ENCODE results near the gene CRIP1. TPM values are rescaled to one million over a fixed set of nuclear protein-coding genes. Genes with fewer than 3 reads are reported as not detected.

Gene CRIP1
- total RNA-seq, 1 donor from 2014 or later, result 5.1 TPM

DNA sequence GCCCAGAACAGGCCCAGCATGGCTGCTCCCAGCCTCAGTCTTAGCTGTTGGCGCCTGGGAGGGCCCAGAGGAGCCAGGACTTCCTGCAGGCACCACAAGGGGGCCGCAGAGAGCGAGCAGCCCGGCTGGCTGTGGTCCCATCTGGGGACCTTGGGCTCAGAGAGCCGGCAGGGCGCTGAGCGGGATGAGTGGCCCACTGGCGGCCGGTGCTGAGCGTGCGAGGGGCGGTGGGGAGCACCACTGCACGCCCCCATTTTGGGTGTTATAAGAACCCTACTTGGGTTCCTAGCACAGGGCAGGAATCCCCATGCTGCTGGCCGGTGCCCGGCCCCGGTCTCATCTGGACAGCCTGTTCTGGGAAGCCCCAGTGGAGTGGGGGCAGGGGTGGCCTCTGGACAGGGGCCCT, 38.0 kb upstream of the CRIP1 start:
- TF ChIP-seq CTCF (IDR thresholded peaks at IDR 0.05; ENCODE audit: unreplicated experiment), result peak; percentile 72
- no peaks in the 10 kb centered on the region for H3K4me1 Mint-ChIP-seq (ENCODE audit: low read depth)
- H3K9me3 Mint-ChIP-seq (ENCODE audit: low read depth), result no peaks in the 10 kb centered on the region
- H3K27me3 Mint-ChIP-seq, result no peaks in the 10 kb centered on the region
- no peak overlapping the region for H3K4me3 Mint-ChIP-seq (ENCODE audit: low read depth)
- H3K27ac Mint-ChIP-seq, result no peak overlapping the region
- peak; percentile 42 for DNase-seq (ENCODE audit: low spot score, unreplicated experiment)
- H3K36me3 Mint-ChIP-seq (ENCODE audit: insufficient read depth), result peaks cover 8% of the 10 kb centered on the region

DNA sequence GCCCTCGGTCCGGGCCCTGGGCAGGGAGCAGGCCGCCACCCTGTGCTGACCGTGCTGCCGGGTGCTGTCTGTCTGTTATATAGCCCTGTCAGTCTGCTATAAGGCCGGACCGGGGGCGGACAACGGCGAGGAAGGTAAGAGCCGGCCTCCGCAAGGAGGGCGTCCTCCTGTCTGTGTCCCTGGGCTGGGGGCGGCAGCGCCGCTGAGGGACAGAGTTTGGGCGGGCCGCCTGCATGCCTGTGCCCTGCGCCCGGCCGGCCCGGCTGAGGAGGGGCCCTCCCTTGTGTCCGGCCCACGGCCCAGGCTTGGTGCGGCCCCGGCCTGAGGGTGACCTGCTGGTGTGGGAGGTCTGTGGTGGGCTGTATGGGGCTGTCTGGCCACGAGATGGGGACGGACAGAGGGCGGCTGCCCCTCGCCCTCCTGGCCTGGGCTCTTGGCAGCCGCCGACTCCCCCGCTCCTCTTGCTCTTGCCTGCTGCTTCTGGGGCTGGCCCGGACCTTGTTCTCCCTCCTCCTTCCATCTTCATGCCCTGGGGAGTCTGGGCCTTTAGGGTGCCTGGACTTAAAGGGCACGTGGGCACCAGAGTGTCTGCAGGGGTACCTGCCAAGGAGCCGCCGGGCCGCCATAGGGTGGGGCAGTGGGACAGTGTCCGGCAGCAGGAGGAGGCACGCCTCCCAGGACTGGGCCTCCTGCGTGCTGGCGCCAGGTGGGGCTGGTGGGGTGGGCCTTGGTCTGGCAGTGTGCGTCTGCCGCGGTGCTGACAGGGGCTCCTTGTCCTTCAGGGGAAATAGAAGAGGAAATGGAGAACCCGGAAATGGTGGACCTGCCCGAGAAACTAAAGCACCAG, 37.2 kb upstream of the CRIP1 start:
- no peak for TF ChIP-seq CTCF (IDR thresholded peaks at IDR 0.05; ENCODE audit: unreplicated experiment)
- Mint-ChIP-seq H3K27me3 (no peaks in the 10 kb centered on the region), H3K9me3 (ENCODE audit: low read depth) (no peaks in the 10 kb centered on the region), H3K27ac (no peak overlapping the region), H3K36me3 (ENCODE audit: insufficient read depth) (peaks cover 9% of the 10 kb centered on the region), H3K4me3 (ENCODE audit: low read depth) (no peak overlapping the region), H3K4me1 (ENCODE audit: low read depth) (no peaks in the 10 kb centered on the region)
- no peak for DNase-seq (ENCODE audit: low spot score, unreplicated experiment)

DNA sequence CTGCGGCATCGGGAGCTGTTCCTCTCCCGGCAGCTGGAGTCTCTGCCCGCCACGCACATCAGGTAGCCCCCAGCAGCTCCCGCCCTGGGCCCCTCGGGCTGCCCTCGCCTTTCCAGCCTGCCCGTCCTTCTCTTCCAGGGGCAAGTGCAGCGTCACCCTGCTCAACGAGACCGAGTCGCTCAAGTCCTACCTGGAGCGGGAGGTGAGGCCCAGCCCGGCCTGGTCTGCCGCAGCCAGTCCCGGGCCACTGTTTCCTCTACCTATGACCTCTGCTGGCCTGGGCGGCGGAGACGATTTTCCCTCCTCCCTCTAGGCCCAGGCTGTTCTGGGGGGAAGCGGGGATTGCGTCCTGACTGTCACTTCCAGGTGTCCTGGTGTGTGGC, 36.6 kb upstream of the CRIP1 start:
- Mint-ChIP-seq H3K36me3 (ENCODE audit: insufficient read depth) (peaks cover 9% of the 10 kb centered on the region), H3K9me3 (ENCODE audit: low read depth) (no peaks in the 10 kb centered on the region), H3K27ac (no peak overlapping the region), H3K4me1 (ENCODE audit: low read depth) (no peaks in the 10 kb centered on the region), H3K27me3 (no peaks in the 10 kb centered on the region), H3K4me3 (ENCODE audit: low read depth) (no peak overlapping the region)
- TF ChIP-seq CTCF (IDR thresholded peaks at IDR 0.05; ENCODE audit: unreplicated experiment), result no peak
- DNase-seq (ENCODE audit: low spot score, unreplicated experiment), result no peak

DNA sequence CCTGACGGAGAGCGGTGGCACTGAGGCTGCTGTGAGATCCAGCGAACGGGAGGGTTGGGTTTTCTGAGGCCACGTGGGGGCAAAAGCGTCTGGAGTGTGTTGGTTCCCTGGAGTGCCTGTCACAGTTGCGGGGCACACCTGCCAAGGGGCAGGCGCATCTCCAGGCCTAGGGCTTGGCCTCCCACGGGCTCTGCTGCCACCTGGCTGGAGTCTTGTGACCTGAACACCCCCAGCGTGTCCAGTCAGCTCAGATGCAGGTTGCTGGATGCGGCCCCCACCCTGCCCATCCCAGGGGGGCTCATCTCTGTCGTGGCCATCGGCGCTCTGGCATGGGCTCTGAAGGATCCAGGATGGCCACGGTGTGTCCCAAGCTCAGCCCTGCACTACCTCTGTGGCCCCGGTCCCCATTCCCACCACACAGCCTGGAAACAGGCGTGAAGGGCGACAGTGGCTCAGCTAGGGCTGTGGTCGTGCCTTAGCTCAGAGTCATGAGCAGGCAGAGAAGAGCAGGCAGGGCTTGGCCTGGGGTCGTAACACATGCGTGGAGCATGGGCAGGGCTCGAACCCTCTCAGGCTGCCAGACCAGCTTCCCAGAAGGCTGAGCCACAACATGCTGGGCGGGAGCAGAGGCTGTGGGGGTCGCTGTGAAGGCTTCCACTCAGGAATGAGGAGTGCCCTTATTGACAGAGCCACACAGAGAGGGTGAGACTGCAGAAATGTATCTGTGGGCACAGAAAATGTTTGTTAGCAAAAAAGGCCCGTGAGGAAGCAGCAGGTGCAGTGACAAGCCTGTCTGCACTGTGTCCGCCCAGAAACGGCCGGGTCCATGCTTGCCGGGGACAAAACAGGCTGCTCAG, 35.6 kb upstream of the CRIP1 start:
- Mint-ChIP-seq H3K27me3 (no peaks in the 10 kb centered on the region), H3K9me3 (ENCODE audit: low read depth) (no peaks in the 10 kb centered on the region), H3K27ac (no peak overlapping the region), H3K36me3 (ENCODE audit: insufficient read depth) (peaks cover 12% of the 10 kb centered on the region), H3K4me3 (ENCODE audit: low read depth) (no peak overlapping the region), H3K4me1 (ENCODE audit: low read depth) (no peaks in the 10 kb centered on the region)
- TF ChIP-seq CTCF (IDR thresholded peaks at IDR 0.05; ENCODE audit: unreplicated experiment), result no peak
- DNase-seq (ENCODE audit: low spot score, unreplicated experiment), result no peak

DNA sequence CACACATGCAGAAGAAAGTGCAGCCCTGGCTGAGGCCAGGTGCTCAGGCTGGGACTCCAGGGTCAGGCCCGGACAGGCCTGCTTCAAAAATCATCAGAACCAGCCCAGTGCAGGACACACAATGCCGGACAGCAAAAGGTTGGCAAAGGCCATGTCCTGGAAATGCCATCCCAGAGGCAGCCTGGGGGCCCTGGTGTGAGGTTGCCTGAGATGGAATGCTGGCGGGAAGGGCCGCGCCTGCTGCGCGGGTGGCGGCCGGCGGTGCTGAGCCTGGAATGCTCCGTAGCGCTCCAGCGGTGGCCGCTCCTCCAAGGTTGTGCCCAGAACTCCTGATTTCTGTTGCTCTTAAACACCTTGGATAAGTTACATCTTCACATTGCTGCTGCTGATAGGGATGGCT, 33.7 kb upstream of the CRIP1 start:
- Mint-ChIP-seq H3K4me3 (ENCODE audit: low read depth) (no peak overlapping the region), H3K9me3 (ENCODE audit: low read depth) (no peaks in the 10 kb centered on the region), H3K36me3 (ENCODE audit: insufficient read depth) (peaks cover 12% of the 10 kb centered on the region), H3K27me3 (no peaks in the 10 kb centered on the region), H3K27ac (no peak overlapping the region), H3K4me1 (ENCODE audit: low read depth) (no peaks in the 10 kb centered on the region)
- TF ChIP-seq CTCF (IDR thresholded peaks at IDR 0.05; ENCODE audit: unreplicated experiment), result no peak
- no peak for DNase-seq (ENCODE audit: low spot score, unreplicated experiment)

All from progenitor cell of endocrine pancreas (in vitro differentiated cells).